ENCODE results near the gene PRKN. TPM values are rescaled to one million over a fixed set of nuclear protein-coding genes. Genes with fewer than 3 reads are reported as not detected.

Gene PRKN
- total RNA-seq, 1 experiment from 2014 or later, result 0.34 TPM

GRCh38 chr6:162070639-162071038, 656.9 kb downstream of the PRKN start:
- Mint-ChIP-seq H3K27ac (ENCODE audit: unreplicated experiment) (no peak overlapping the region), H3K9me3 (ENCODE audit: unreplicated experiment) (peaks cover 9% of the 10 kb centered on the region), H3K36me3 (ENCODE audit: insufficient read depth, unreplicated experiment) (no peaks in the 10 kb centered on the region), H3K4me3 (ENCODE audit: unreplicated experiment) (no peak overlapping the region), H3K4me1 (ENCODE audit: low read depth, unreplicated experiment) (no peaks in the 10 kb centered on the region), H3K27me3 (ENCODE audit: insufficient read depth, unreplicated experiment) (no peaks in the 10 kb centered on the region)
- no peaks in the 10 kb centered on the region for H3K36me3 ChIP-seq (ENCODE audit: control insufficient read depth, insufficient read depth, low read length)
- no peak overlapping the region for H3K4me3 ChIP-seq (ENCODE audit: low read depth, low read length)
- intact Hi-C loops (cut with micrococcal nuclease; ENCODE audit: unreplicated experiment), result no loop called here
- no peak for DNase-seq
- no TSS peak for BruUV-seq (replicated peaks)
- no peak for TF ChIP-seq CTCF (IDR thresholded peaks at IDR 0.05; ENCODE audit: insufficient read depth in 1 of 2, low read depth in 1 of 2, low read length in 1 of 2, severe bottlenecking in 1 of 2, unreplicated experiment in 1 of 2)
- H3K9me3 ChIP-seq, result no peaks in the 10 kb centered on the region
- CTCF ChIA-PET, result no interaction called here
- POLR2A ChIA-PET, result no interaction called here
- no peaks in the 10 kb centered on the region for H3K4me1 ChIP-seq
- H3K27me3 ChIP-seq (replicated peaks; ENCODE audit: control insufficient read depth, insufficient read depth, low read length), result no peaks in the 10 kb centered on the region

- Mint-ChIP-seq H3K36me3 (ENCODE audit: insufficient read depth, unreplicated experiment) (no peaks in the 10 kb centered on the region), H3K4me3 (ENCODE audit: unreplicated experiment) (no peak overlapping the region), H3K4me1 (ENCODE audit: low read depth, unreplicated experiment) (no peaks in the 10 kb centered on the region), H3K27me3 (ENCODE audit: insufficient read depth, unreplicated experiment) (no peaks in the 10 kb centered on the region), H3K27ac (ENCODE audit: unreplicated experiment) (no peak overlapping the region), H3K9me3 (ENCODE audit: unreplicated experiment) (peaks cover 9% of the 10 kb centered on the region)
- DNase-seq, result no peak
- Histone ChIP-seq H3K27me3 (replicated peaks; ENCODE audit: control insufficient read depth, insufficient read depth, low read length) (no peaks in the 10 kb centered on the region), H3K4me3 (ENCODE audit: low read depth, low read length) (no peak overlapping the region), H3K36me3 (ENCODE audit: control insufficient read depth, insufficient read depth, low read length) (no peaks in the 10 kb centered on the region), H3K9me3 (no peaks in the 10 kb centered on the region), H3K4me1 (no peaks in the 10 kb centered on the region)
- BruUV-seq (replicated peaks), result no TSS peak
- intact Hi-C loops (cut with micrococcal nuclease; ENCODE audit: unreplicated experiment), result no loop called here
- CTCF ChIA-PET, result no interaction called here
- POLR2A ChIA-PET, result no interaction called here
- TF ChIP-seq CTCF (IDR thresholded peaks at IDR 0.05; ENCODE audit: insufficient read depth in 1 of 2, low read depth in 1 of 2, low read length in 1 of 2, severe bottlenecking in 1 of 2, unreplicated experiment in 1 of 2), result no peak
Observed at GRCh38 chr6:162069995-162070394, 657.6 kb downstream of the PRKN start.

GRCh38 chr6:162068340-162068739, 659.2 kb downstream of the PRKN start:
- Mint-ChIP-seq H3K4me1 (ENCODE audit: low read depth, unreplicated experiment) (no peaks in the 10 kb centered on the region), H3K36me3 (ENCODE audit: insufficient read depth, unreplicated experiment) (no peaks in the 10 kb centered on the region)

More at GRCh38 chr6:162068340-162068739, 659.2 kb downstream of the PRKN start:
- no peaks in the 10 kb centered on the region for H3K27me3 ChIP-seq (replicated peaks; ENCODE audit: control insufficient read depth, insufficient read depth, low read length)
- no peaks in the 10 kb centered on the region for H3K4me1 ChIP-seq
- no peaks in the 10 kb centered on the region for H3K36me3 ChIP-seq (ENCODE audit: control insufficient read depth, insufficient read depth, low read length)
- no peak overlapping the region for H3K4me3 ChIP-seq (ENCODE audit: low read depth, low read length)
- ChIA-PET POLR2A (no interaction called here), CTCF (interaction anchor here (0.6 kb wide), 1 partner anchor 26 kb away, joined by 3 read pairs; no protein-coding TSS in a partner anchor)
- no TSS peak for BruUV-seq (replicated peaks)
- Mint-ChIP-seq H3K4me3 (ENCODE audit: unreplicated experiment) (no peak overlapping the region), H3K9me3 (ENCODE audit: unreplicated experiment) (peaks cover 9% of the 10 kb centered on the region), H3K27ac (ENCODE audit: unreplicated experiment) (no peak overlapping the region), H3K27me3 (ENCODE audit: insufficient read depth, unreplicated experiment) (no peaks in the 10 kb centered on the region)
- H3K9me3 ChIP-seq, result no peaks in the 10 kb centered on the region
- intact Hi-C loops (cut with micrococcal nuclease; ENCODE audit: unreplicated experiment), result no loop called here
- TF ChIP-seq CTCF (IDR thresholded peaks at IDR 0.05; ENCODE audit: insufficient read depth in 1 of 2, low read depth in 1 of 2, low read length in 1 of 2, severe bottlenecking in 1 of 2, unreplicated experiment in 1 of 2), result no peak
- DNase-seq, result no peak
